OCI-LY1 (cell line): ENCODE measurements around the gene CSNK2A1.

Experiments
- H2AFZ ChIP-seq: fragments of 200-600 bp; sonication (generic), shearing (Covaris generic); 2 replicates; pipeline ENCODE4 v1.6.0; 2014; ENCODE audit warnings: antibody characterized with exemption, mild to moderate bottlenecking, low read length
- H3F3A ChIP-seq: fragments of 200-600 bp; sonication (generic), shearing (Covaris generic); 2 replicates; pipeline ENCODE4 v1.6.0; 2014; ENCODE audit warnings: mild to moderate bottlenecking, antibody characterized with exemption, low read length, moderate library complexity; ENCODE audit not compliant: insufficient read depth
- H3K27ac ChIP-seq: fragments of 200-600 bp; sonication (generic); 2 replicates; pipeline ENCODE4 v1.5.1; 2014; ENCODE audit warnings: low read length, mixed run types, mild to moderate bottlenecking, low read depth; ENCODE audit not compliant: poor library complexity, severe bottlenecking
- H3K27me3 ChIP-seq: fragments of 200-600 bp; sonication (generic); 2 replicates; pipeline ENCODE4 v1.6.0; 2014; ENCODE audit warnings: antibody characterized with exemption, mild to moderate bottlenecking, low read length, moderate library complexity; ENCODE audit not compliant: insufficient read depth
- H3K36me3 ChIP-seq: fragments of 200-600 bp; sonication (generic); 2 replicates; pipeline ENCODE4 v1.6.1; 2014; ENCODE audit warnings: mild to moderate bottlenecking, antibody characterized with exemption, low read length, moderate library complexity, mixed read lengths; ENCODE audit not compliant: insufficient read depth
- H3K4me1 ChIP-seq: fragments of 200-600 bp; sonication (generic); 2 replicates; pipeline ENCODE4 v1.5.1; 2014; ENCODE audit warnings: mild to moderate bottlenecking, low read length, moderate library complexity; ENCODE audit not compliant: insufficient read depth, severe bottlenecking
- H3K4me2 ChIP-seq: fragments of 200-600 bp; sonication (generic), shearing (Covaris generic); 2 replicates; pipeline ENCODE4 v1.6.1; 2014; ENCODE audit warnings: low read length
- H3K4me3 ChIP-seq: fragments of 200-600 bp; sonication (generic); 2 replicates; pipeline ENCODE4 v1.5.1; 2014; ENCODE audit warnings: low read length, low read depth, mild to moderate bottlenecking, mixed read lengths; ENCODE audit not compliant: poor library complexity, severe bottlenecking
- H3K79me2 ChIP-seq: fragments of 200-600 bp; shearing (Covaris generic); 2 replicates; pipeline ENCODE4 v1.6.1; 2016; ENCODE audit warnings: mixed run types, low read length, mixed read lengths; ENCODE audit not compliant: insufficient read depth
- H3K9ac ChIP-seq: fragments of 200-600 bp; sonication (generic), shearing (Covaris generic); 2 replicates; pipeline ENCODE4 v1.6.1; 2014; ENCODE audit warnings: mild to moderate bottlenecking, low read length, mixed read lengths
- H3K9me2 ChIP-seq: fragments of 200-600 bp; sonication (generic), shearing (Covaris generic); 2 replicates; pipeline ENCODE4 v1.6.1; 2014; ENCODE audit warnings: low read depth, mild to moderate bottlenecking, low read length, mixed read lengths
- H3K9me3 ChIP-seq: fragments of 200-600 bp; shearing (Covaris generic); 2 replicates; pipeline ENCODE4 v1.6.1; 2014; ENCODE audit warnings: low read length, mixed read lengths
- H4K20me1 ChIP-seq: fragments of 200-600 bp; sonication (generic), shearing (Covaris generic); 2 replicates; pipeline ENCODE4 v1.6.0; 2016; ENCODE audit warnings: mild to moderate bottlenecking, low read length; ENCODE audit not compliant: insufficient read depth
- CTCF ChIP-seq: fragments of 200-600 bp; sonication (generic), shearing (Covaris generic); IDR thresholded peaks from 2 replicates; pipeline ENCODE4 v1.5.1; 2017; ENCODE audit warnings: mild to moderate bottlenecking, antibody characterized with exemption, low read length, moderate library complexity, mixed read lengths
- EZH2 ChIP-seq: fragments of 200-600 bp; sonication (generic), shearing (Covaris generic); IDR thresholded peaks from 2 replicates; pipeline ENCODE4 v1.8.0; 2017; ENCODE audit warnings: borderline replicate concordance, mixed run types, mild to moderate bottlenecking, antibody characterized with exemption, low read length, moderate library complexity, mixed read lengths

CSNK2A1 gene

GRCh38 chr20:433300-433975 is 110.2 kb downstream of the CSNK2A1 start:
- H3K79me2 ChIP-seq, result no peaks in the 10 kb centered on the region
- no peak overlapping the region for H3K4me2 ChIP-seq
- TF ChIP-seq EZH2 (no peak), CTCF (no peak)
- no peak overlapping the region for H3K4me3 ChIP-seq
- H3K9me2 ChIP-seq, result no peaks in the 10 kb centered on the region
- H2AFZ ChIP-seq, result no peak overlapping the region
- H4K20me1 ChIP-seq, result no peaks in the 10 kb centered on the region
- no peaks in the 10 kb centered on the region for H3K9me3 ChIP-seq
- peak overlapping the region; percentile 36 for H3K27ac ChIP-seq
- peaks cover 16% of the 10 kb centered on the region for H3K4me1 ChIP-seq
- no peaks in the 10 kb centered on the region for H3F3A ChIP-seq
- no peak overlapping the region; the same call in 1 of the 2 replicates for H3K9ac ChIP-seq
- H3K27me3 ChIP-seq, result no peaks in the 10 kb centered on the region
- H3K36me3 ChIP-seq, result peaks cover 67% of the 10 kb centered on the region; the same call in 1 of the 2 replicates

GRCh38 chr20:432677-433299 is 110.8 kb downstream of the CSNK2A1 start:
- H3K9ac ChIP-seq, result no peak overlapping the region
- no peaks in the 10 kb centered on the region for H3K9me3 ChIP-seq
- no peaks in the 10 kb centered on the region for H3F3A ChIP-seq
- no peak overlapping the region for H3K4me3 ChIP-seq
- no peak overlapping the region for H2AFZ ChIP-seq
- peaks cover 10% of the 10 kb centered on the region for H3K4me1 ChIP-seq
- no peak overlapping the region for H3K4me2 ChIP-seq
- no peaks in the 10 kb centered on the region for H3K9me2 ChIP-seq
- peaks cover 67% of the 10 kb centered on the region; the same call in 1 of the 2 replicates for H3K36me3 ChIP-seq
- TF ChIP-seq CTCF, result no peak
- H3K27me3 ChIP-seq, result no peaks in the 10 kb centered on the region
- H3K79me2 ChIP-seq, result no peaks in the 10 kb centered on the region
- H4K20me1 ChIP-seq, result no peaks in the 10 kb centered on the region
- H3K27ac ChIP-seq, result peak overlapping the region; percentile 36

GRCh38 chr20:432208-432607 is 111.4 kb downstream of the CSNK2A1 start:
- no peak overlapping the region for H3K27ac ChIP-seq
- no peak overlapping the region for H3K4me2 ChIP-seq
- peaks cover 6% of the 10 kb centered on the region for H3K4me1 ChIP-seq
- H3K36me3 ChIP-seq, result peaks cover 66% of the 10 kb centered on the region; the same call in 1 of the 2 replicates
- H3F3A ChIP-seq, result no peaks in the 10 kb centered on the region
- no peak overlapping the region for H2AFZ ChIP-seq
- TF ChIP-seq EZH2 (no peak), CTCF (no peak)
- H3K9me3 ChIP-seq, result no peaks in the 10 kb centered on the region
- H3K4me3 ChIP-seq, result no peak overlapping the region
- no peaks in the 10 kb centered on the region for H3K79me2 ChIP-seq
- H3K27me3 ChIP-seq, result no peaks in the 10 kb centered on the region
- no peaks in the 10 kb centered on the region for H4K20me1 ChIP-seq
- H3K9me2 ChIP-seq, result no peaks in the 10 kb centered on the region
- H3K9ac ChIP-seq, result no peak overlapping the region
